H1 (cell line): ENCODE results near the gene PTX4. TPM values are rescaled to one million over a fixed set of nuclear protein-coding genes. Genes with fewer than 3 reads are reported as not detected.
"Not testable (repeated sequence)": the region's sequence is repeated elsewhere in the genome, so short reads cannot be mapped to it uniquely, and the experiment has no call there.

Source experiments
- CTCF ChIA-PET: fragments of 300-600 bp; sonication (Branson Sonifier 250); formaldehyde crosslinking; loops from one replicate; lab custom pipeline; 2021; ENCODE audit not compliant: partially characterized antibody; lab: Charles Lee
- POLR2A ChIA-PET: fragments of 300-600 bp; sonication (Branson Sonifier 250); formaldehyde crosslinking; loops from one replicate; lab custom pipeline; 2021; ENCODE audit warnings: inconsistent platforms; ENCODE audit not compliant: partially characterized antibody; lab: Charles Lee
- DNase-seq, 2 experiments: peaks; one replicate each; pipeline versions ENCODE4 v3.0.0 to v3.0.0-alpha.2; 2010 to 2022; ENCODE audit warnings: low spot score in 2 of 2, low read depth in 1 of 2, mixed read lengths in 1 of 2
- FAIRE-seq: peaks from 2 replicates; lab custom pipeline; 2011; peaks lifted over from hg19 to GRCh38; lab: Jason Lieb, UNC
- H2AFZ ChIP-seq: 2 replicates; pipeline ENCODE4 v1.8.1; 2012; ENCODE audit warnings: low read length, inconsistent platforms
- H2AK5ac ChIP-seq: 2 replicates; pipeline ENCODE4 v1.6.1; 2013; ENCODE audit warnings: low read depth, low read length
- H2BK120ac ChIP-seq: replicated peaks from 2 replicates; pipeline ENCODE3; 2013; ENCODE audit warnings: low read depth, low read length, inconsistent platforms
- H2BK12ac ChIP-seq: 2 replicates; pipeline ENCODE4 v1.6.1; 2013; ENCODE audit warnings: low read depth, low read length
- H2BK15ac ChIP-seq: 2 replicates; pipeline ENCODE4 v1.6.1; 2013; ENCODE audit warnings: low read length
- H2BK20ac ChIP-seq: 2 replicates; pipeline ENCODE4 v1.6.1; 2013; ENCODE audit warnings: low read length
- H2BK5ac ChIP-seq: 2 replicates; pipeline ENCODE4 v1.6.1; 2013; ENCODE audit warnings: low read depth, low read length
- H3K14ac ChIP-seq: 2 replicates; pipeline ENCODE4 v1.6.1; 2013; ENCODE audit warnings: inconsistent platforms; ENCODE audit not compliant: insufficient read length
- H3K18ac ChIP-seq: 2 replicates; pipeline ENCODE4 v1.6.1; 2013; ENCODE audit warnings: low read length; ENCODE audit errors: extremely low read depth
- H3K23ac ChIP-seq: 2 replicates; pipeline ENCODE4 v1.6.1; 2013; ENCODE audit warnings: inconsistent platforms; ENCODE audit not compliant: insufficient read length
- H3K23me2 ChIP-seq: 2 replicates; pipeline ENCODE4 v1.6.1; 2013; ENCODE audit warnings: low read depth, low read length
- H3K27ac ChIP-seq: 2 replicates; pipeline ENCODE4 v1.6.1; 2011; ENCODE audit warnings: low read depth, low read length, inconsistent platforms
- H3K27me3 ChIP-seq, 4 experiments: replicated peaks in 1 of 4; 1 replicate in 1 of 4; 2 replicates in 3 of 4; pipeline versions ENCODE4 v1.6.1 to v1.8.1; 2011 to 2013; ENCODE audit warnings: low read length in 3 of 4, mild to moderate bottlenecking in 3 of 4, inconsistent platforms in 2 of 4, mixed read lengths in 2 of 4, moderate library complexity in 1 of 4; ENCODE audit not compliant: control insufficient read depth in 3 of 4, insufficient read depth in 3 of 4; ENCODE audit errors: extremely low read depth in 1 of 4
- H3K36me3 ChIP-seq, 4 experiments: 2 replicates each; pipeline versions ENCODE4 v1.6.1 to v1.8.1; 2011 to 2013; ENCODE audit warnings: mild to moderate bottlenecking in 4 of 4, low read length in 3 of 4, moderate library complexity in 2 of 4, control low read depth in 1 of 4, inconsistent platforms in 1 of 4; ENCODE audit not compliant: insufficient read depth in 4 of 4, control insufficient read depth in 2 of 4
- H3K4ac ChIP-seq: replicated peaks from 2 replicates; pipeline ENCODE3; 2013; ENCODE audit warnings: low read length, low read depth, mixed read lengths, inconsistent platforms; ENCODE audit not compliant: insufficient read length
- H3K4me1 ChIP-seq, 4 experiments: replicated peaks in 1 of 4; 1 replicate in 1 of 4; 2 replicates in 3 of 4; pipeline versions ENCODE4 v1.6.1 to v1.8.1; 2011 to 2013; ENCODE audit warnings: low read length in 3 of 4, inconsistent platforms in 2 of 4, mixed read lengths in 1 of 4; ENCODE audit not compliant: insufficient read depth in 4 of 4, control insufficient read depth in 3 of 4
- H3K4me2 ChIP-seq, 2 experiments: 2 replicates each; pipeline versions ENCODE4 v1.6.1 to v1.8.1; 2011 to 2013; ENCODE audit warnings: low read depth in 2 of 2, low read length in 2 of 2, control low read depth in 1 of 2, inconsistent platforms in 1 of 2, mild to moderate bottlenecking in 1 of 2; ENCODE audit not compliant: insufficient read depth in 1 of 2
- H3K4me3 ChIP-seq, 4 experiments: fragments of 200-600, 300-600 bp in 1 of 4; sonication (generic), shearing (Covaris generic), sonication (Bioruptor Twin) in 1 of 4; 2 replicates each; pipeline versions ENCODE4 v1.5.1 to v1.8.1; 2011 to 2016; ENCODE audit warnings: low read length in 4 of 4, low read depth in 3 of 4, control low read depth in 2 of 4, inconsistent platforms in 2 of 4, mild to moderate bottlenecking in 2 of 4, mixed read lengths in 1 of 4, moderate library complexity in 1 of 4; ENCODE audit not compliant: insufficient read depth in 2 of 4; ENCODE audit errors: extremely low read depth in 1 of 4
- H3K56ac ChIP-seq: replicated peaks from 2 replicates; pipeline ENCODE3; 2013; ENCODE audit warnings: low read depth, mild to moderate bottlenecking, mixed read lengths, low read length, inconsistent platforms; ENCODE audit not compliant: insufficient read length
- H3K79me1 ChIP-seq: 2 replicates; pipeline ENCODE4 v1.6.1; 2013; ENCODE audit warnings: low read depth, low read length, control low read depth
- H3K79me2 ChIP-seq, 2 experiments: 2 replicates each; pipeline versions ENCODE4 v1.6.1 to v1.8.1; 2012 to 2013; ENCODE audit warnings: low read length in 2 of 2, mild to moderate bottlenecking in 2 of 2, inconsistent platforms in 1 of 2; ENCODE audit not compliant: insufficient read depth in 2 of 2, control insufficient read depth in 1 of 2
- H3K9ac ChIP-seq, 4 experiments: replicated peaks in 1 of 4; 1 replicate in 1 of 4; 2 replicates in 3 of 4; pipeline versions ENCODE4 v1.6.1 to v1.8.1; 2011 to 2013; ENCODE audit warnings: low read depth in 3 of 4, low read length in 3 of 4, control low read depth in 2 of 4, mild to moderate bottlenecking in 2 of 4, moderate library complexity in 2 of 4, inconsistent platforms in 1 of 4; ENCODE audit errors: extremely low read depth in 1 of 4
- H3K9me3 ChIP-seq, 2 experiments: 2 replicates each; pipeline versions ENCODE4 v1.6.1 to v1.8.1; 2012 to 2013; ENCODE audit warnings: mild to moderate bottlenecking in 2 of 2, moderate library complexity in 2 of 2, control low read depth in 1 of 2, inconsistent platforms in 1 of 2, low read depth in 1 of 2, low read length in 1 of 2, mixed read lengths in 1 of 2; ENCODE audit not compliant: insufficient read depth in 2 of 2
- H4K20me1 ChIP-seq, 2 experiments: replicated peaks in 1 of 2; 2 replicates each; pipeline versions ENCODE3 to v1.8.1; 2011 to 2013; ENCODE audit warnings: inconsistent platforms in 2 of 2, low read length in 2 of 2, mild to moderate bottlenecking in 1 of 2; ENCODE audit not compliant: insufficient read depth in 2 of 2, control insufficient read depth in 1 of 2
- H4K5ac ChIP-seq: 2 replicates; pipeline ENCODE4 v1.6.1; 2013; ENCODE audit warnings: low read length, low read depth, mixed read lengths, inconsistent platforms; ENCODE audit not compliant: insufficient read length
- H4K8ac ChIP-seq: 2 replicates; pipeline ENCODE4 v1.8.0; 2013; ENCODE audit warnings: mild to moderate bottlenecking, moderate library complexity, low read length, inconsistent platforms; ENCODE audit not compliant: insufficient read depth; ENCODE audit errors: extremely low read depth
- H4K91ac ChIP-seq: replicated peaks from 2 replicates; pipeline ENCODE3; 2013; ENCODE audit warnings: low read length, mixed read lengths, inconsistent platforms; ENCODE audit not compliant: insufficient read length
- WGBS, 2 experiments: shearing (Covaris generic) in 1 of 2; methylation state at CpG; one replicate each; pipeline versions ENCODE4 v1.1.6 to v1.1.7; 2013 to 2015; ENCODE audit warnings: low lambda C conversion rate in 2 of 2, mixed read lengths in 2 of 2, inconsistent platforms in 1 of 2, low coverage in 1 of 2, missing lambda C conversion rate in 1 of 2; ENCODE audit not compliant: insufficient replicate concordance in 2 of 2, insufficient coverage in 1 of 2, insufficient read length in 1 of 2; ENCODE audit errors: extremely low coverage in 1 of 2, missing lambda C conversion rate in 1 of 2; 5-methylcytosine and 5-hydroxymethylcytosine counted together
- polyA plus RNA-seq, 7 experiments: library from polyadenylated mRNA; depleted of rRNA in 3 of 7; stranded (reverse) in 5 of 7; unstranded in 2 of 7; fragments of >200 nt in 5 of 7; fragments of 200-250 nt in 2 of 7; gene quantifications; 1 replicate in 5 of 7; 2 replicates in 1 of 7; 4 replicates in 1 of 7; pipeline versions ENCODE4 v1.2.1 to v1.2.3, GENCODE V29; 2011 to 2013; ENCODE audit warnings: missing spikeins in 2 of 7, mixed read lengths in 2 of 7
- total RNA-seq: library from RNA; stranded (reverse); fragmentation: NEBNext Ultra II Directional; extraction: Animal tissue kit (Norgen Biotek cat#: 25700); gene quantifications from 2 replicates; pipeline ENCODE4 v1.2.1, GENCODE V29; 2021

Gene PTX4
- total and polyA plus RNA-seq, 2 of the 8 experiments (the other 6 are each of a cell fraction or from before 2014, with no cell fraction given): not detected

DNA sequence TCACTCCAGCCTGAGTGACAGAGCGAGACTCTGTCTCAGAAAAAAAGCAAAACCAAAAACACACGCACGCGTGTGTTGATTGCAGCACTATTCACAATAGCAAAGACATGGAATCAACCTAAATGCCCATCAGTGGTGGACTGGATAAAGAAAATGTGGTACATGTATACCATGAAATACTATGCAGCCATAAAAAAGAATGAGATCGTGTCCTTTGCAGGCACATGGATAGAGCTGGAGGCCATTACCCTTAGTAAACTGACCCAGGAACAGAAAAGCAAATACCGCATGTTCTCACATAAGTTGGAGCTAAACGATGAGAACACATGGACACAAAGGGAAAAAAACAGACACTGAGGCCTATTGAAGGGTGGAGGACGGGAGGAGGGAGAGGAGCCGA is 9.8 kb downstream of the PTX4 start:
- H4K5ac ChIP-seq, H3K4me2 ChIP-seq, H3K4me3 ChIP-seq, DNase-seq, H2BK120ac ChIP-seq, H3K9me3 ChIP-seq, H4K8ac ChIP-seq, H3K23ac ChIP-seq, H3K18ac ChIP-seq, H4K20me1 ChIP-seq, H3K27ac ChIP-seq, H3K9ac ChIP-seq, H2AFZ ChIP-seq, H4K91ac ChIP-seq, H3K79me2 ChIP-seq, H3K4ac ChIP-seq, H3K79me1 ChIP-seq, H2BK12ac ChIP-seq, H2BK15ac ChIP-seq, FAIRE-seq, H3K36me3 ChIP-seq, H3K14ac ChIP-seq, H3K27me3 ChIP-seq, H3K56ac ChIP-seq, H3K4me1 ChIP-seq, H2BK20ac ChIP-seq, H2AK5ac ChIP-seq, H3K23me2 ChIP-seq, H2BK5ac ChIP-seq: not testable (repeated sequence)
- POLR2A ChIA-PET: interaction anchor here (0.6 to 3.0 kb wide), 4 partner anchors 8 to 98 kb away, joined by 3 to 8 read pairs (median 5); partner anchors contain the start of gene TELO2
- WGBS, 2 experiments: 95% methylated on average over 9 of the region's 9 CpGs; no CpG with 5 or more reads in 1 of the 2 experiments
- CTCF ChIA-PET: interaction anchor here (0.7 to 1.1 kb wide), 2 partner anchors 12 to 104 kb away, joined by 3 read pairs; no protein-coding TSS in a partner anchor
